Stimulated activated naive CD8-positive, alpha-beta T cell treated with anti-CD3 and anti-CD28 coated beads, Interleukin-15, Interleukin-2, amounts not matched to agents 100 ng/mL and 50 ng/mL, for 24 hours (primary cell): ENCODE measurements around the gene AKAP6.

Experiments used
- H3K27ac Mint-ChIP-seq: one replicate; pipeline ENCODE4 v1.8.0; 2021; ENCODE audit warnings: mild to moderate bottlenecking, mixed read lengths
- H3K27me3 Mint-ChIP-seq: one replicate; pipeline ENCODE4 v1.8.0; 2021; ENCODE audit warnings: mixed read lengths
- H3K36me3 Mint-ChIP-seq: one replicate; pipeline ENCODE4 v1.8.0; 2021; ENCODE audit warnings: low read depth, mixed read lengths
- H3K4me1 Mint-ChIP-seq: one replicate; pipeline ENCODE4 v1.8.0; 2021; ENCODE audit warnings: low read depth, mixed read lengths
- H3K4me3 Mint-ChIP-seq: one replicate; pipeline ENCODE4 v1.8.0; 2021; ENCODE audit warnings: mild to moderate bottlenecking, mixed read lengths
- H3K9me3 Mint-ChIP-seq: one replicate; pipeline ENCODE4 v1.8.0; 2021; ENCODE audit warnings: mixed read lengths

The AKAP6 gene

DNA sequence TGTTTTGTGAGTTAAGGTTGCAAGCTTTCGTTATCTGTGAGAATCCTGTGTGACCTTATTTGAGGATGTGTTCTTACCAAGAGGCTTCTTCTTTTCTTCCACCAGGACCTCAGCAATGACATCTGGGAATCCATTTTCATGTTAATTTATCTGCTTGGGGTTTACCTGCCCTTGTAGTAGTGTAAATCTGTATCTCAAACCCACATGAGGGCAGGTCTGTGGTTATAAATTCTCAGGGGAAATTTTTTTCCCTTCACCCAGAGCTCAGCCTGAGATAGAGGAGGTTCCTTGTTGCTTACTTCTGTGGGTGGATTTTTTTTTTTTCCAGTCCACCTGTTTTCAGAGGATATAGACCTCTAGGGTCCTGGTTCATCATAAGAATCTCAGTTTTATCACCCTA, 70.8 kb downstream of the AKAP6 start:
- Mint-ChIP-seq H3K9me3 (no peaks in the 10 kb centered on the region), H3K27me3 (no peaks in the 10 kb centered on the region), H3K4me3 (no peak overlapping the region), H3K4me1 (no peaks in the 10 kb centered on the region), H3K36me3 (no peaks in the 10 kb centered on the region), H3K27ac (no peak overlapping the region)

DNA sequence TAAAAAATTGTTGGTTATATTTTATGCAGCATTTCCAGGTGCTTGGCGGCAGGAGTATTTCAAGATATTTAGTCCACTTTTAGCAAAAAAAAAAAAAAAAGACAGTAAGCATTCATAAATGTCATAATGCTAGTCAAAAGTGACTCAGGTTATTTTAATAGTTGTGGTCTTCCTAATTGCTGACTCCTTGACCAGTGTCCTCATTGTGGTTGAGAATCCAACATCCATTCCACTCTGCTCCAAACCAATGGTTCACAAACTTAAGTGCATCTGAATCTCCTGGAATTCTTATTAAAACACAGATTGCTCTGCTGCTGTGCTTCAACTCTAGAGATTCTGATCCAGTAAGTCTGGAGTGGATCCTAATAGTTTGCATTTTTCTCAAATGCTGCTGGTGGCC, 71.4 kb downstream of the AKAP6 start:
- no peak overlapping the region for H3K27ac Mint-ChIP-seq
- H3K4me1 Mint-ChIP-seq = no peaks in the 10 kb centered on the region
- no peaks in the 10 kb centered on the region for H3K36me3 Mint-ChIP-seq
- H3K4me3 Mint-ChIP-seq = no peak overlapping the region
- H3K9me3 Mint-ChIP-seq = no peaks in the 10 kb centered on the region
- no peaks in the 10 kb centered on the region for H3K27me3 Mint-ChIP-seq

GRCh38 chr14:32403021-32403420, 73.9 kb downstream of the AKAP6 start:
- Mint-ChIP-seq H3K27ac (no peak overlapping the region), H3K9me3 (no peaks in the 10 kb centered on the region), H3K27me3 (peaks cover 3% of the 10 kb centered on the region), H3K36me3 (no peaks in the 10 kb centered on the region), H3K4me3 (no peak overlapping the region), H3K4me1 (no peaks in the 10 kb centered on the region)

DNA sequence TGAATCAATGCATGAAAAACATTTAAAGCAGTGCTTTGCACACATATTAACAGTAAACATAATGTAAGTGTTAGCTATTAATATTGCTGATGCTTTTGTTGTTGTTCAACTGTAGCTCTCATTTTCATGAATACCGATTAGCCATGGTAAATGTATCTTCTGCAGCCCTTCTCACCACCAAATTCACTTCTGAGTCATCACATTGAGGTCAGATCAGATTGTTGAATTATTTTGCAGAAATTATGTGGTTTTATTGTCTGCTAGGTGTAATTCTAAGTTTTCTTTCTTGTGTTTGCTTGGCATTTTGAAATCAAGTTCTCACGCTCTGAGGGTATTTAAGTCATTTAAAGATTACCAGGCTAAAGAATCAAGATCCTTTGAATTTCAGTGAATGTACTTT, 74.6 kb downstream of the AKAP6 start:
- Mint-ChIP-seq H3K4me3 (no peak overlapping the region), H3K9me3 (no peaks in the 10 kb centered on the region), H3K36me3 (no peaks in the 10 kb centered on the region), H3K27ac (no peak overlapping the region), H3K27me3 (peaks cover 3% of the 10 kb centered on the region), H3K4me1 (no peaks in the 10 kb centered on the region)

- H3K4me1 Mint-ChIP-seq = no peaks in the 10 kb centered on the region
- H3K9me3 Mint-ChIP-seq = no peaks in the 10 kb centered on the region
- H3K36me3 Mint-ChIP-seq = no peaks in the 10 kb centered on the region
- H3K27me3 Mint-ChIP-seq = peaks cover 3% of the 10 kb centered on the region
- no peak overlapping the region for H3K4me3 Mint-ChIP-seq
- H3K27ac Mint-ChIP-seq = no peak overlapping the region
These were observed 75.9 kb downstream of the AKAP6 start for GRCh38 chr14:32404784-32405573.

GRCh38 chr14:32405856-32406255, 76.8 kb downstream of the AKAP6 start:
- no peaks in the 10 kb centered on the region for H3K4me1 Mint-ChIP-seq
- H3K9me3 Mint-ChIP-seq = no peaks in the 10 kb centered on the region
- no peak overlapping the region for H3K4me3 Mint-ChIP-seq
- H3K36me3 Mint-ChIP-seq = no peaks in the 10 kb centered on the region
- no peak overlapping the region for H3K27ac Mint-ChIP-seq
- peaks cover 3% of the 10 kb centered on the region for H3K27me3 Mint-ChIP-seq

GRCh38 chr14:32407130-32407529, 78.0 kb downstream of the AKAP6 start:
- no peaks in the 10 kb centered on the region for H3K36me3 Mint-ChIP-seq
- peaks cover 3% of the 10 kb centered on the region for H3K27me3 Mint-ChIP-seq
- no peaks in the 10 kb centered on the region for H3K9me3 Mint-ChIP-seq
- no peak overlapping the region for H3K27ac Mint-ChIP-seq
- no peak overlapping the region for H3K4me3 Mint-ChIP-seq
- H3K4me1 Mint-ChIP-seq = no peaks in the 10 kb centered on the region

- H3K27me3 Mint-ChIP-seq = peaks cover 3% of the 10 kb centered on the region
- H3K4me3 Mint-ChIP-seq = no peak overlapping the region
- no peak overlapping the region for H3K27ac Mint-ChIP-seq
- no peaks in the 10 kb centered on the region for H3K36me3 Mint-ChIP-seq
- no peaks in the 10 kb centered on the region for H3K4me1 Mint-ChIP-seq
- no peaks in the 10 kb centered on the region for H3K9me3 Mint-ChIP-seq
These were observed 78.9 kb downstream of the AKAP6 start for GRCh38 chr14:32408018-32408417.

DNA sequence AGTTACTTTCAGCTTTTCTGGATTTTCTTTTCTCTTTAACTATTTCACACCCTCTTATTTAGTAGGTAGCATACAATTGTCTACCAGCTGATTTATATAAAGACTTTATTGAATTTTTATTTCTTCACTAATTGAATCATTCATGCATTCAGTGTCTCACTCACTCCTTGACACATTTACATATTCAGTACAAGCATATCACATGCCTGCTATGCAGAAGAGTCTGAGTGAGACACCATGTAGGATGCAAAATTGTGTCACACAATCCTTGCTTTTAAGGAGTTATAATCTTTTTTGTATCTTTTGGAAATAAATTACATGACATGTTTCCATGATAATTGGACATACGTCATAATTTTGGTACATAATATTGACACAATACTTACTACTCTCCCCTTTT, 83.0 kb downstream of the AKAP6 start:
- no peak overlapping the region for H3K4me3 Mint-ChIP-seq
- H3K27me3 Mint-ChIP-seq = peaks cover 3% of the 10 kb centered on the region
- no peaks in the 10 kb centered on the region for H3K4me1 Mint-ChIP-seq
- H3K36me3 Mint-ChIP-seq = no peaks in the 10 kb centered on the region
- no peak overlapping the region for H3K27ac Mint-ChIP-seq
- H3K9me3 Mint-ChIP-seq = no peaks in the 10 kb centered on the region

- H3K9me3 Mint-ChIP-seq = no peaks in the 10 kb centered on the region
- H3K4me1 Mint-ChIP-seq = no peaks in the 10 kb centered on the region
- H3K27ac Mint-ChIP-seq = no peak overlapping the region
- no peaks in the 10 kb centered on the region for H3K36me3 Mint-ChIP-seq
- H3K27me3 Mint-ChIP-seq = peaks cover 2% of the 10 kb centered on the region
- H3K4me3 Mint-ChIP-seq = no peak overlapping the region
These were observed 83.4 kb downstream of the AKAP6 start for GRCh38 chr14:32412532-32412931.

GRCh38 chr14:32413967-32414640, 85.0 kb downstream of the AKAP6 start:
- H3K27ac Mint-ChIP-seq = no peak overlapping the region
- no peaks in the 10 kb centered on the region for H3K9me3 Mint-ChIP-seq
- no peaks in the 10 kb centered on the region for H3K27me3 Mint-ChIP-seq
- H3K4me3 Mint-ChIP-seq = no peak overlapping the region
- H3K4me1 Mint-ChIP-seq = no peaks in the 10 kb centered on the region
- H3K36me3 Mint-ChIP-seq = no peaks in the 10 kb centered on the region

GRCh38 chr14:32414808-32415255, 85.7 kb downstream of the AKAP6 start:
- Mint-ChIP-seq H3K9me3 (no peaks in the 10 kb centered on the region), H3K27ac (no peak overlapping the region), H3K4me3 (no peak overlapping the region), H3K27me3 (no peaks in the 10 kb centered on the region), H3K4me1 (no peaks in the 10 kb centered on the region), H3K36me3 (no peaks in the 10 kb centered on the region)

DNA sequence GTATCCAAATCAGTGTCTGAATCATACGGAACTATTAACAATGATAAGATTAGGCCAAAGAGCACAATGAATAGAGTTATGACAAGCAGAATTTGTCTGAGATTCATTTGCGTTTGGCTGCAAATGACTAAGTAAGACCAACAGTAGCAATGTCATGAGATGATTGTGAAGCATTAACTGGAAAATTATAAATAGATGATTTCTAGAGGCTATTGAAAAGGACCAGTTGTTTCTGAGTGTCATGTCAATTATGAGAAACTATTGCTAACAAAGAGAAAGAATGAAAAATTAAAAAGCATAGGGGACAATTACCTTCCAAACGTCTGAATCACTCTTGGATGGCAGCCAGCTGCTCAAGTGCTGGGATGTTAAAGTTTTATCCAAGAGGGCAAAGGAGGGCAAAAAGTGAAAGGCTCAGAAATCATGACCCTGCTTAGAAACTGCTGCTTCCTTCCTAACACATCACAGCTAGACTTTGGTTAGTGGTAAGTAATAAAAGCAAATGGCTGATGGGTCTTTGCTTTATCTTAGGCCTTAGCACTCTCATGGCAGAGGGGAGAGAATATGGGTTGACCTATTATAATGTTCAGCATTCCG, 89.0 kb downstream of the AKAP6 start:
- H3K9me3 Mint-ChIP-seq = no peaks in the 10 kb centered on the region
- H3K4me1 Mint-ChIP-seq = no peaks in the 10 kb centered on the region
- H3K36me3 Mint-ChIP-seq = no peaks in the 10 kb centered on the region
- no peaks in the 10 kb centered on the region for H3K27me3 Mint-ChIP-seq
- no peak overlapping the region for H3K27ac Mint-ChIP-seq
- no peak overlapping the region for H3K4me3 Mint-ChIP-seq

DNA sequence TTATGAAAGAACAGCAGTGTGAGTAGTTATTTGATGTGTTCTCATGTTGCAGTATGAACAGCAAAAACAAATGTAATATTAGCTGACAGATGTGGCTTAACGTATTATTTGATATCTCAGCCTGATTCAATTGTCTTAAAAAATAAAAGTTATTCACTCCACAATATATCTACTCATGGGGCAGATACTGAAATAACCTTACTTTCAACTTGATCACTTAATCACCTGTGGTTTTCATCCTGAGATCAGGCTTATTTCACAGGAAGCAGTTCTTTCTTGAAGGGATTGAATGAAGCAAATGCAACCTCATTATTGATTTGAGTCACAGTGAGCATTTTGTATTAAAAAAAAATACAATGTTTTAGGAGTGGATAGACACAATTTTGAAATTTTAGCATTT, 90.3 kb downstream of the AKAP6 start:
- Mint-ChIP-seq H3K27ac (no peak overlapping the region), H3K4me3 (no peak overlapping the region), H3K36me3 (no peaks in the 10 kb centered on the region), H3K27me3 (no peaks in the 10 kb centered on the region), H3K9me3 (no peaks in the 10 kb centered on the region), H3K4me1 (no peaks in the 10 kb centered on the region)

DNA sequence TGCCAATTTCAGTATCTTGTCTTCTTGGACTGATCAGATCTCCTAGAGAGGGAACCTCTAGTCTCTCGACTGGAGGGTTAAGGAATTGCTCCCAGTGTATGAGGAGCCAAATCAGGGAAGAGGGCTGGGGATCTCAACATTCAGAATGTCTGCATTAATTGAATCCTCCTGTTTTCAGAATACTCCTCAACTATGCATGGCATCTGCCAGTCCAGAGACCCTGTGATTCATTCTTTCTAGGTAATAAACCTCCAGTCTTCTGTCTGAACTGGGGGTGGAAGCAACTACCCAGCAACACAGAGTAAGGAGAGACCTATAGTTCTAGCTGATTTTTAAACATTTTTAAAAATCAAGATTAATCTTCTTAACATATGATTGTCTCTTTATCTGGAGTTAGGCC, 92.7 kb downstream of the AKAP6 start:
- Mint-ChIP-seq H3K27ac (no peak overlapping the region), H3K36me3 (no peaks in the 10 kb centered on the region), H3K9me3 (no peaks in the 10 kb centered on the region), H3K4me1 (no peaks in the 10 kb centered on the region), H3K4me3 (no peak overlapping the region), H3K27me3 (peaks cover 3% of the 10 kb centered on the region)
